GF-D8 (cell line): Measurements from ENCODE around the gene CFDP1.
"Not testable (repeated sequence)": the region's sequence is repeated elsewhere in the genome, so short reads cannot be mapped to it uniquely, and the experiment has no call there.

ENCODE experiments used
- DNase-seq: peaks from one replicate; lab custom pipeline; 2025; lab: John Stamatoyannopoulos, UW

Gene CFDP1

DNA sequence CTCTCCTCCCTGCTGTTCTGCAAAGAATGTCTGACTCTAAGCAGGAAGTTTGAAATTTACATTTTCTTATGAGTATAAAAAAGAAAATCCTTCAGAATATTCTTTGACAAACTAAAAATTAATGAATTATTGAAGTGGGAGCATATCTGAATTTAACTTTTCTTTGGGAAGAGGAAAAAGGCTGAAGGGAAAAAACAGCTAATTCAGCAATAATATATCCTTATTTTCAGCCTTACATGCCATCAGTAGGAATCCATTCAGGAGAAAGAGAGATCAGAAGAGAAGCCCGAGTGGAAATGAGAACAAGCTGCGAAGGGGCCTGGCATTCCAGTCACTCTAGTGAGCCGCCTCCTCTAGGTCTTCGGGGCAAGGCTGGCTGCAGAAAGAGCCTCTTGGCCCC is 140.1 kb downstream of the CFDP1 start:
- no peak for DNase-seq

- DNase-seq = no peak
Observed at GRCh38 chr16:75292691-75293090, 140.6 kb downstream of the CFDP1 start.

DNA sequence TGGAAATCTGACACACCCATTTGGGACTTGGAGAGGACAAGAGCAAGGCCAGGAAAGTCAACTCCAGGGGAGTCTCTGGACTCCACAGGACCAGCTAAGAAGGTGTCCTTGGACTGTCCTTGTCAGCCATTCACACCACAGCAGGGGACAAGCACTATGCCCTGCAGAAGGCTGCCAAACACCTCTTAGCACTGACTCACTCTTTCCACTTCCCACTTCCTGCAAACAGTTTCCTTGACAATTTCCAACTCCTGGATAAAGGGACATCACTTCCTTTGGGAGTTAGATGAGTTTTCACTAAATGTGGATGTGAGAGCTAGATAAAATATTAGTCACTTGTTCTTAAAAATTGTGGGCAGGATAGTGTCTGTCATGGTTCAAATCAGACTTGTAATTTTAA is 144.1 kb downstream of the CFDP1 start:
- DNase-seq = no peak

DNA sequence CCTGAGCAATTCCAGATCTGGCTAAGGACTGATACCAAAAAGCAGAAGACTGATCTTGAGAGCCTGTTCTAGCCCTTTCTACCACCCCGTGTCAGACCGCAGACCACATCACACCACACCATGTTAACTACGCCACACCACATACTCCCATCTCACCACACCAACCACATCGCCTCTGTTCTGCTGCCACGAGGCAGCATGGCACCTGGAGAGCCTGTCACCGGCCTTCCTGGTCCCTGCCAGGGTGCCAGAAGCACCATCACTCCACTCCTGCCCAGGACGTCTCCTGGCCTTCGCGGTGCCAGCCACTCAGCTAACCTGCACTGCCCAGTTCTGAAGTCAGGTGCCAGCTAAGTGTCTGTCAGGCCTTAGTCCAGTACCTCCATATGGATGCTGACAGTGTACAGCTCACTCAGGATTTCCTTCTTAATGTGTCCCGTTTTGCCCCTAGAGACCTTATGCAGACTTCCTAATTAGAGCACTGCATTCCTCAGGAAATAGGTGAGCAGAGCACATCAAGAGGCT is 144.6 kb downstream of the CFDP1 start:
- peak; percentile 79 for DNase-seq

DNA sequence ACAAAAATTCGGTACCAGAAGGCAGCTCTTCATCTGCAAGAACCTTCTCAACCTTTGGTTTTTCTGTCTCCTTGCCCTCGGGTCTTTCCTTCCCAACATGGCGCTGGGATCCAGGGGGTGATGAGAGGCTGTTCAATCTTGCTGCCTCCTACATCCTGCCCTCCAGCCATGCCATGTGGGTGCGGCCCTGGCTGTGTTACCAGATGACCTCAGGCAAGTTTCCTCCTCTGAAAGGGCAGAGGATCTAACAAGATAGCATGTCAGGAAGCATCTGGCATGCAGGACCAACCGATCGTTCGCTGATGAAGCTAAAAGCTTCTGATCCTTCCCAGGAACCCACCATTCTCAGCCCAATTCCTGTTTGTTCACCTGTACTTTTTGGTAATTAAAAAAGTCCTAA is 145.1 kb downstream of the CFDP1 start:
- DNase-seq = peak; percentile 42

- no peak for DNase-seq
Observed at GRCh38 chr16:75287708-75288107, 145.6 kb downstream of the CFDP1 start.

DNA sequence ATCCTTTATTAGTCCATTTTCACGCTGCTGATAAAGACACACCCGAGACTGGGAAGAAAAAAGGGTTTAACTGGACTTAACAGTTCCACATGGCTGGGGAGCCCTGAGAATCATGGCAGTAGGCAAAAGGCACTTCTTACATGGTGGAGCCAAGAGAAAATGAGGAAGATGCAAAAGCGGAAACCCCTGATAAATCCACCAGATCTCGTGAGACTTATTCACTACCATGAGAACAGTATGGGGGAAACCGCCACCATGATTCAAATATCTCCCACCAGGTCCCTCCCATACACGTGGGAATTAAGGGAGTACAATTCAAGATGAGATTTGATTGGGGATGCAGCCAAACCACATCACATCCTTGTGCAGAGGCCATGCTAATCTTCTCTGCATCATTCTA is 146.9 kb downstream of the CFDP1 start:
- no peak for DNase-seq

DNA sequence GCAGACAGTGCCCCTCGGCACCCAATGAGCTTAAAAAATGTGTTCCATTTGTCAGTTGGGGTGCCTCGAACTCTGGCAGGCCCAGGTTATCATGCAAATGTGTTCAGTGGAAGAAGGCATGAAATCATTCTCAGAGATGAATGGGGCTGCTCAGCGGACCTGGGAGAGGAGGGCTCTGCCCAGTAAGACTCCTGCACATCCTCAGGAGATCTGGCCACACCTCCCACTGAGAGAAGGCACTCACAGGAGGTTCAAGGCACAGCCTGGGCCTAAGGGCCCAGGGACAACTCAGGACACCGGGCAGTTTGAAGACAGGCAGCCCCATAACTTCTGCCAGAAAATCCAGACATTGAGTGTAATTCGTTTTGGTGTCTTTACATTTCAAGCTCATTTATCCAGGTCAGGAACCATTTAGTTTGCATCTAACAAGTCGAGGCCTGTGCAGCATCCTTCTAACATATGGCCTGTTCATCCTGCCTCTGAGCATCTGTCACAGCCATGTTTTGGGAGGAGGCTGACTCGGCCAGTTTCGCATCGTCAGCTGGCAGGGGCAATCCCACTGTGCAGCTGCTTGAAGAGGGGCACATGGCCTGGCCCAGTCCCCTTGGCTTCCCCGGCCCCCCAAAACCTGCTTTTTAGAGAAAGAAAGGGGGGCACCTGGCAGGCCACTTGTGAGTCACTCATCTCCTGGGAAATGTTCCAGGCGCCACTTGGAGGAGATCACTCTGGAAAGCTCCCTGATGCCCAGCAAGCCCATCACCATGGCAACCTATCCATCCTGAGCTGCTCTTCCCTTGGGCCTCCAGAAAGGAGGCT is 150.6 kb downstream of the CFDP1 start:
- DNase-seq = no peak

DNA sequence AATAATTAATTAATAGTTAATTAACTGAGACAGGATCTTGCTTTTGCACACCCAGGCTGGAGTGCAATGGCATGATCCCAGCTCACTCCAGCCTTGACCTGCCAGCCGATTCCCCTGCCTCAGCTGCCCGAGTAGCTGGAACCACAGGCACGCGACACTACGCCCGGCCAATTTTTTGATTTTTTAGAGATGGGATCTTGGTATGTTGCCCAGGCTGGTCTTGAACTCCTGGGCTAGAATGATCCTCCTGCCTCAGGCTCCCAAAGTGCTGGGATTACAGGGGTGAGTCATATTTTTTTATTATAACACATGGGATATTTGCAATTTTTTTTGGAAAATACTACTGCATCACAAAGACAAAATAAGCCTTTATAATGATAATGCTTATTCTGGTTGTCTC is 151.5 kb downstream of the CFDP1 start:
- DNase-seq = no peak

DNA sequence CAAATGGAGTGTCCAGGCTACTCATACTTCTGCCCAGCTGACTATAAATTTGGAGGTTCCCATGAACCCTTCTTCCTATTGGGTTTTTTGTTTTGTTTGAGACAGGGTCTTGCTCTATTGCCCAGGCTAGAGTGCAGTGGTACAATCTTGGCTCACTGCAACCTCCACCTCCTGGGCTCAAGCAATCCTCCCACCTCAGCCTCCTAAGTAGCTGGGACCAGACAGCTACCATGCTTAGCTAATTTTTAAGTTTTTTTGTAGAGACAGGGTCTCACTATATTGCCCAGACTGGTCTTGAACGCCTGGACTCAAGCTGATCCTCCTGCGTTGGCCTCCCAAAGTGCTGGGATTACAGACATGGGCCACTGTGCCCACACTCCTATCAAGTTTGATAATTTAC is 152.3 kb downstream of the CFDP1 start:
- not testable (repeated sequence) for DNase-seq

DNA sequence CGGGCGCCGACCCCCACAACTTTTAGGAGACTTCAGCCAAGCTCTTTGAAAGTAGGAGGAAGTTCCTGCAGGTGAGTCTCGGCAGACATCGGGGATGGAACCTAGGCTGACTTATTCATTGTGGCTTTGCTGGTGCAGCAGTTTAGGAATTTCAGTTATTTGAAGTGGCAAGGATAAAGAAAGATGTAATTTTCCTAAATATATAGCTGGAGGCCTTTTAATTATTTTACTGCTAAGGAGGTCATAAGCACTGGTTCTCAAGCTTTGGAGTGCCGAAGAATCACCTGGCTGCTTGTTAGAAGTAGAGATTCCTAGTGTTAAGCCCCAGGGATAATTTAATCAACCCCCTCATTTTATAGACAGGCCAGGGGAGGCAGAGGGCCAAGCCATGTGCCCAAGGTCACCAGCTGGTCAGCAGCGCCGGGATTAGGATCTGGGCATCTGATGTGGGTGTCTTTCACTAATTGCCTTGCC is 152.9 kb downstream of the CFDP1 start:
- no peak for DNase-seq

- no peak for DNase-seq
Observed at GRCh38 chr16:75279305-75279704, 154.0 kb downstream of the CFDP1 start.

GRCh38 chr16:75273054-75273925 is 160.0 kb downstream of the CFDP1 start:
- DNase-seq = no peak

- DNase-seq = not testable (repeated sequence)
Observed at GRCh38 chr16:75272629-75273028, 160.7 kb downstream of the CFDP1 start.

DNA sequence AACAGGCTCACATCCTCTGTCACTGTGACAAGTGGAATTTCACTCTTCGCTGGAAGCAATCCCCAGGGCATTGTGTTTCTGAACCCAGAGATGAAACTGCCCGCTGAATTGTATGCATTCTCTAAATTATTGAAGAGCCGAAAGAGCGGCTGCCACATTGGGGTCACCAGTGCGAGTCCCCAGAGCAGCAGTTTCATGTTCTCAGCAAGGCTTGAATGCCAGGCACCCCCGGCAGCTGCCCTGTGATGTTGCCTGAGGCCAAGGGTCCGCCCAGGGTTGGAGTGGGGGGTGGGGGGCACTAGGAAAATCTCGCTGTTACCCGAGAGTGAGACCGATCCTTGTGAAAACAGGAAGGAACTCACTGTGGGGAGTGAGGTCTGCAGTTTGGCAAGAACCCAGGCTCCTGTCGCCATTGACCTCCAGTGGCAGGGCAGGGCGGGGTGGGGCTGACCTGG is 161.2 kb downstream of the CFDP1 start:
- DNase-seq = peak; percentile 6

DNA sequence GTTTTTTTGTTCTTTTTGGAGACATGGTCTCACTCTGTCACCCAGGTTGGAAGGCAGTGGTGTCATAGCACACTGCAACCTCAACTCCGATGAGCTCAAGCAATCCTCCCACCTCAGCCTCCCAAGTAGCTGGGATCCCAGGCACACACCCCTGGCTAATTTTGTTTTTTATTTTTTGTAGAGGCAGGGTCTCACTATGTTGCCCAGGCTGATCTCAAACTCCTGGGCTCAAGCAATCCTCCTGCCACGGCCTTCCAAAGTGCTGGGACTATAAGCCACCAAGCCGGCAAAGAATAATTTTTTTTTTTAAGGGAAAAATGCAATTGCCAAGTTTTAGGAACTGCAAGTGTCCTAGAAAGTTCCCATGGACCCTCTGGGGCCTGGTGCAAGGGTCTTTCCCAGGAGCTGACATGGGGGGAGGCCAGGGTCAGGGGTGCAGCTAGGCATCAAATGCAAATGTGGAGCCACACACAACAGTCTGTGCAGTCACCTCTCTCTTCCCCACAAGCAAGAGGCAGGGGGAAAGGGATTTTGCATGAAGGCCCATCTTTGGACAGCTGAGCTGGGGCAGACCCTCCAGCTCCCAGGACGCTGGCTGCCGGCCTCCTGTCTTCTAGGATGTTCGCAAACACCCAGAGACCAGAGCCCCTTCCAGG is 161.7 kb downstream of the CFDP1 start:
- no peak for DNase-seq

DNA sequence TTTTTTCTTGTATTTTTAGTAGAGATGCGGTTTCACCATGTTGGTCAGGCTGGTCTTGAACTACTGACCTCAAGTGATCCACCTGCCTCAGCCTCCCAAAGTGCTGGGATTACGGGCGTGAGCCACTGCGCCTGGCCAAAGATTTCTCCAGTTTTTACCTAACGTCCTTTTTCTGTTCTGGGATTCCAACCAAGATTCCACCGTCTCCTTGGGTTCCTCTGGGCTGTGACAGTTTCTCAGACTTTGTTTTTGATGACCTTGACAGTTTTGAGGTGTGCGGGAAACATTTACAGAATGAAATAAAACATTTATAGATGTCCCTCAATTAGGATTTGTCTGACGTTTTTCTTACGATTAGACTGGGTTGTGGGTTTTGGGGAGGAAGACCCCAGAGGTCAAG is 163.9 kb downstream of the CFDP1 start:
- DNase-seq = not testable (repeated sequence)

GRCh38 chr16:75267631-75268264 is 165.6 kb downstream of the CFDP1 start:
- DNase-seq = no peak

DNA sequence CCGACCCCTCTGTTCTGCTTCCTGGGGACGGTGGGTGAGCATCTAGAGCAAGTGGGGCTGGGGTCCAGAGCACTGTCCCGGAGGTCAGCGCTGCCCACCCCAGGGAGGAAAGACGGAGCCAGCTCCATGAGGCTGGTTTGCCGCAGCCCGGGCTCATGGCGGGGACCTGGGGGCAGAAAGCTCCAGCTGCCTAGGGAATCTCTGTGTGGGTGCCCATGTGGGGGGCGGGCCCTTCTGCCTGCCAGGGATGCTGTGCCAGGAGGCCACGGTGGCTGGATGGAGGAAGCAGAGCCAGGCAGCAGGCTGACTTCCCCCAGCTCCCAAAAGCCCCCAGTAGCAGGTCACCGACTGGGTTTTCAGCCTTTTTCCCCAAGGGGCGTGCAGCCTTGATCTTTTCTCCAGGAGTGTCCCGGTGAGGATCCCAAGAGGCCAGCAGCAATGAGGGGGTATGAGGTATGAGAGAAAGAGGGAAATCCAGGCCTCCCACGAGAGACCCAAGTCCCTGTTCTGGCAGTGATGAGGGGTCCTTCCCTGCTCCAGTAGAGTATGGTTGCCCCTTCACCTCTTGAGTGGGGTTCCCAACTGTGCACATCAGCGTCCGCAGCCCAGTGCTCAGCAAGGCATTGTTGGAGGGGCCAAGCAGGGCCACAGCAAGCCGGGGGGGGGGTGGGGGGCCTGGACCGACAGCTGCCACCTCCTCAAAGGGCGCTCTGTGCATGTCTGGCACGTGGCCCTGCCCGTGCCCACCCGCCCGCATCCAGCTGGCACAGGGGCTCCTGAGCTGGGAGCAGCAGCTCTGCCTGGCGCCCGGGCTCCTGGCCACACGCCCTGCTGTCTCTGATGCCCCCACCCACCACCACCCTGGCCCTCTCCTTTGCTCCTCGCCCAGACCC is 166.3 kb downstream of the CFDP1 start:
- no peak for DNase-seq

DNA sequence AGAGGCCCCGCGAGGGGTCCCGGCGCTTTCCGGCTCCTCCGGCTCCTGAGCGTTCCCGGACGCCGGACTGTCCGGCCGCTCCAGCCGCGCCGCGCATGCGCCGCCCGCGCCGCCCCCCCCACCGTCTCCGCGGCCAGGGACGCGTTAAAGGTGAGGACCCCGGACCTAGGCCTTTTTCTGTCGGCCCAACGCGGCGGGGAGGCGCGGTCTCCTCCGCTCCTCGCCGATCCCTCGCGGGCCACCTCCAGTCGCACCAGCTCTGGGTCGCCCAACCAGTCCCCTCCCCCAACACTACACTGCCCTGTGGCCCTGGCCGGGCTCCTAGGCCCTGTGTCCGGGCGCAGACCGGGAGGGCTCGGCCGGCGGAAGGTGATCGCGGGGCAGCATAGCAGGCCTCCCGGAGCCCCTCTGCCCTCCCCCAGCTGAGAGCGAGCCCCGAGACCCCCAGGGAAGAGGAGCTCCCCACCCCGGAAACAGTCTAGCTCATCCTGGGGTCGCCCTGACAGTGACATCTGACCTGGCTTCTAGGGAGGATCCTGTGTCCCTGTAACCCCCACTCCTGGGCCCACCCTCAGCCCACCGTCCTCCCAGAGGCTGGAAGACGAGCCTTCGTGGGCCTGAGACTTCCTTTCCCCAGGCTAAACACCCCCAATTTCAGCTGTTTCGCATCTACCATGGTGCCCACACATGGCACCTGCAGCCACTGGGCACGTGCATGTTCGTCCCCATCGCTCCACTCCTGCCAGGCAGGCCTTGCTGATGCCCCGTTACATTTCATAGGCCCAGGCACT is 167.2 kb downstream of the CFDP1 start:
- DNase-seq = no peak
